NCI-H1417 treated with DMSO at 0.1 percent for 48 hours (cell line): Measurements from ENCODE around the gene PNPLA1.
"Not testable (repeated sequence)": the region's sequence is repeated elsewhere in the genome, so short reads cannot be mapped to it uniquely, and the experiment has no call there.

Experiments used
- DNase-seq: peaks from one replicate; lab custom pipeline; 2025; lab: John Stamatoyannopoulos, UW

Gene PNPLA1

DNA sequence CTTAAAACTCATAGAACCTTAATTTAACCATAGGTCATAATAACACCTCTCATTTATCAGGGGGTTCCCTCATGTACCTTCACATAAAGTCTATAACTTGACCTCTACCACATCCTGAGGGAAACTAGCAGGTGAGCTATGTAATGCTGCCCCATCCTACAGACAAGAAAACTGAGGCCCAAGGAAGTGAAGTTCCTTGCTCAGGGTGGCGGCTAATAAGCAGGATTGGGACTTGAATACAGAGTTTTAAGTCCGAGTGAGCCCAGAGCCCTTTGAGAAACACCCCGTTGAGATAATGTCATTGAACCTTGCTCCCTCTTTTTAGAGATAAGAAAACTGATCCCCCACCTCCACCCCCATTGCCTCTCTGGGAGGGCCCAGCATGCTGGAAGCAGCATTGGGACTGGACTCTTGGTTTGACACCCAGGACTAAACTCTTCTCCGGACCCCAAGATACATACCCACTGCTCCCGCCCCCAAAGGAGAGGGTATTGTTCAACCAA is 66.4 kb downstream of the PNPLA1 start:
- no peak for DNase-seq

DNA sequence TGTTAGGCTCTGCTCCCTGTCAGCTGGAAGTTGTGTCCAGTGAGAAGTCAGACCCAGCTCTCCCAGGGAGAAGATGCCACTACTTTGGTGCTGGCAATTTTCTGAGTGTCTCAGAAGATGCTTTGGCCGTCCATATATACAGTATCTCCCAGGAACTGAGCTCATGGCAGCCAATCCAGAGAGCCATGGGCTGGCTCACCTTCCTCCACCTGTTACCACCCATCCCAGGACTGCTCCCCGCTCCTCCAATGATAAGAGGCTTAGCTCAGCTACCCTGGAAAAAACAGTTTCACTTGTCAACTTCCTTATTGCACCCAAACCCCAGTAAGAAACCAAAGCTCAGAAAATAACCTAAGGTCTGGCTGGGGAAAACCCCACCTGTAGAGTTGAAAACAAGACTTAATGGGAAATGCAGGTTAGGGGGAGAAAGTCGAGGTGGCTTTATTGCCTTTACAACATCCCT is 67.0 kb downstream of the PNPLA1 start, which contains the start of gene BNIP5:
TSS of gene BNIP5 (minus strand) at position 110 of the 463 bp plus-strand sequence. CDS start 6,198 bp downstream, outside the sequence.
- no peak for DNase-seq

DNA sequence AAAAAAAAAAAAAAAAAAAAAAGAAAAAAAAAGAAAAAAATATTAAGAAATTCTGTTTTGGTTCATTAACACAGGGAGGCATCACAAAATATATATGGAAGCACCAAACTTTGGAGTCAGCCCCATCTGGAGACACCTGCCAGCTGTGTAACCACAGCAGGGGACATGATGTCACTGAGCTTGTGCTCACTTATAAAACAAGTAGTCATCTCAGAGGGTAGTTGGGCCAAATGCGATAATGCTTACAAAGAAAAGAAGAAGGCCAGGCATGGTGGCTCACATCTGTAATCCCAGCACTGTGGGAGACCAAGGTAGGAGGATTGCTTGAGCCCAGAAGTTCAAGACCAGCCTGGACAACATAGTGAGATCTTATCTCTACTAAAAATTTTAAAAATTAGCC is 68.0 kb downstream of the PNPLA1 start:
- DNase-seq, result no peak

DNA sequence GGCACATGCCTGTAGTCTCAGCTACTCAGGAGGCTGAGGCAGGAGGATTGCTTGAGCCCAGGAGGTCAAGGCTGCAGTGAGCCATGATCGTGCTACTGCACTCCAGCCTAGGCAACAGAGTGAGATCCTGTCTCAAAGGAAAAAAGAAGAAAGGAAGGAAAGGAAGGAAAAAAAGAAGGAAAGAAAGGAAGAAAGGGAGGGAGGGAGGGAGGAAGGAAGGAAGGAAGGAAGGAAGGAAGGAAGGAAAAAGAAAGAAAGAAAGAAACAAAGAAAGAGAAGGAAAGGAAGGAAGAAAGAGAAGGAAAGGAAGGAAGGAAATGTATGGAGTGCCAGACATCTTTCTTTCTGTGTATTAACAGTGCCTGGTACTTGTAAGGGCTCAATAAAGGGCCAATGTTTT is 68.4 kb downstream of the PNPLA1 start:
- DNase-seq, result not testable (repeated sequence)

DNA sequence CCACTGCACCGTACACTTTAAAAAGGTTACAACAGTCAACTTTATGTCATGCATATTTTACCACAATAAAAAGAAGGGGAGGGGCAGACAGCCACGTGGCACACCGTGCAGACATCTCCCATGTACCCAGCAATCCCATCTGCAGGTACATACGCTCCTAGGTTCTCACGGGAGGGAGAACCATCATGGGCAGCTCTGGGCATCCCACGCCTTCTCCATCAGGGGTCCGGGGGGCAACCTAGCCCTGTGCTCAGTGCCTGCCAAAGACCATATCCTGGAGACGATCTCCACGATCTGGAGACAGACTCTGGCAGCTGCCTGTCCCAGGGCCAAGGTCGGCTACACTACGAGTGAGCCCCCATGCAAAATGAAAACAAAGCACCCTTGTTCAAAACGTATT is 69.3 kb downstream of the PNPLA1 start:
- DNase-seq, result no peak

DNA sequence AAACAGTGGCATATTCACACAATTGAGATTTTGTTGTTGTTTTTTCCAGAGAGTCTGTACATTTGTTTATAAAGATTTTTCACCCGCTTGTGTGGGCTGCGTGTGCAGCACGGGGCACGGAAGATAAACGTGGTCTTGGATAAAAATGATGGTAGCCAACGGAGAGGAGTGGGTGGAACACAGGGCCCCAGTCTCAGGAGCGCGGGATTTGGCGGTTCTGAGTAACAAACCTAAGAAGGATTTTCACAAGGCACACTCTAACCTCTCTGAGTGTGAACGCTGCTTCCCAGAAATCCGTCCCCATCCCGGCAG is 70.4 kb downstream of the PNPLA1 start:
- DNase-seq, result no peak

DNA sequence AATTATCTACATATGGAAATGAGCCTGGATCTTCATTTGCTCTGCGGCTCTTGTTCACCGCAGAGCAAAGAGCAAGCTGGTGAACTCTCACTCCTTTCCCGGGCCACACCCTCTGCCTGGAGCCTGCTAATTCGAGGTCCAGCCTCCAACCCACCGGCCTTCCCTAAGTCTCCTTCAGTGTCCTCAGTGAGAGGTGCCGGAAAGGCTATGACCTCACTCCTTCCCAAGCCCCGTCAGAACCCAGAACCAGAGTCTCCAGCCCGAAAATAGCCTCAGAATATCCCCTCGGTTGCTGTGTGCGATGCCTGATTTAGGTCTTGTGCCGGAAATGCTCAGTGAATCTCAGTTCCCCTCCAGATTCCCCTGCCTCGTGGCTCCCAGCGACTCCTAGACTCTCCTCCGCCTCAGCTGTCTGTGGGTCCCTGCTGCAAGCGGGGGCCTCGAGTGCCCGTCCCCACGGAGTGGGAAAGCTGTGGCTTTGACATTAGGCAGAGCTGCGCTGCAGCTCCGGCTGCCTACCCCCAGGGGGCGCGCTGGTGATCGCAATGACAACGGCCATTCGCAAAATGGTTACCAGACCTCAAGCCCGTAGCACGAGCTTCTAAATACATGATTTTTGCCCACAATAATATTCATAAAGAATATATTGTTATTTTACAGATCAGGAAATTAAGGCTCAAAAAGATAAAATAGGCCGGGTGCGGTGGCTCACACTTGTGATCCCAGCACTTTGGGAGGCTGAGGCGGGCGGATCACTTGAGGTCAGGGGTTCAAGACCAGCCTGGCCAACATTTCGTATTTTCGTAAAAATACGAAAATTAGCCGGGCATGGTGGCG is 71.0 kb downstream of the PNPLA1 start:
- no peak for DNase-seq

DNA sequence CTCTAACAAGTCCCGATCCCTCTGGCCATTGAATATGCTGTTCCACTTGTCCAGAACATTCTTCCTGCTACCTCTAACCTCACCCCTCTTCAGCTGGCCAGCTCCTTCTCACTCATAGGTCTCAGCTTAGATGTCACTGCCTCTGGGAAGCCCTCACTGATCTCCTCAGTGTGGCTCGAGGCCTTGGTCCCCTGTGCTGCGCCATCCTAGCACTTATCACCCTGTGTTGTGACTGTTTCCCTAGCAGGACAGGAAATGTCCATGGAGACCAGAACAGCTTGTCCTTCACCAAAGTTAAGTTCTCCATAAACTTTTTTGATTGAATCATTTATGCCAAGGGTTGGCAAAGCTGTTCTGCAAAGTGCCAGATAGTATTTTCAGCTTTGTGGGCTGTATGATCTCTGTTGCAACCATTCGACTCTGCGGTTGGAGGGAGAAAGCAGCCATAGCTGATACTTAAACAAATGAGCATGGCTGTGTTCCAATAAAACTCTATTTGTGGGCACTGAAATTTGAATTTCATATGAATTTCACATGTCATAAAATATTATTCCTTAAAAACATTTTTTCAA is 73.3 kb downstream of the PNPLA1 start:
- DNase-seq, result no peak

DNA sequence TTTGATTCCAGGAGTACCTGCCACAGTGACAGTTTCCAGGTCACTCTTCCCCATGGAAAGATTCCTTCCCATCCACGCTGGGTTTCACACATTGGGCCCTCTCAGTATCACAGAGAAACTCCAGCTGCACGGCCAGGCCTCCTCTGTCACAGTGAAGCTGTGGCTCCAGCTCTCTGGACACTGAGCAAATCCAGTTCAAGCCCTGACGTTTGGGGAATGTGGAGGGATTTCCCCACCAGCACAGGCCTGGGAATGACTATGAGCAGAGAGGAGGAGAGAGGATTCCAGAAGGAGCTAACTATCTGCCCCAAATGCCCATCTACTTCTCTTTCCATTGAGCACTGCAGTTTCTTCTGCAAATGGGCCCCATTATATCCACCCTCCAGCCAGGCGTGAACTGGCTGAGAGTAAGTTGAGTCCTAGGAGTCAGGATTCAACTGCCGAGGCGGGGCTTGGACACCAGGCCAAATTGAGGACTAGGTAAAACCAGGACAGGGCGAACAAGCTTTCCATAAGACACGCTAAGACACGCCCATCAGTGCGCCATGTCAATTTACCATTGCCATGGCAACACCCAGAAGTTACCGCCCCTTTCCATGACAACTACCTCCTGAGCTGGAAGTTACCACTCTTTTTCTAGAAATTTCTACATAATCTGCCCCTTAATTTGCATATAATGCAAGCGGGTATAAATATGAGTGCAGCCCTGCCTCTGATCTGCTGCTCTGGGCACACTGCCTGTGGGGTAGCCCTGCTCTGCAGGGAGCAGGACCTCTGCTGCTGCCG is 76.0 kb downstream of the PNPLA1 start:
- no peak for DNase-seq

DNA sequence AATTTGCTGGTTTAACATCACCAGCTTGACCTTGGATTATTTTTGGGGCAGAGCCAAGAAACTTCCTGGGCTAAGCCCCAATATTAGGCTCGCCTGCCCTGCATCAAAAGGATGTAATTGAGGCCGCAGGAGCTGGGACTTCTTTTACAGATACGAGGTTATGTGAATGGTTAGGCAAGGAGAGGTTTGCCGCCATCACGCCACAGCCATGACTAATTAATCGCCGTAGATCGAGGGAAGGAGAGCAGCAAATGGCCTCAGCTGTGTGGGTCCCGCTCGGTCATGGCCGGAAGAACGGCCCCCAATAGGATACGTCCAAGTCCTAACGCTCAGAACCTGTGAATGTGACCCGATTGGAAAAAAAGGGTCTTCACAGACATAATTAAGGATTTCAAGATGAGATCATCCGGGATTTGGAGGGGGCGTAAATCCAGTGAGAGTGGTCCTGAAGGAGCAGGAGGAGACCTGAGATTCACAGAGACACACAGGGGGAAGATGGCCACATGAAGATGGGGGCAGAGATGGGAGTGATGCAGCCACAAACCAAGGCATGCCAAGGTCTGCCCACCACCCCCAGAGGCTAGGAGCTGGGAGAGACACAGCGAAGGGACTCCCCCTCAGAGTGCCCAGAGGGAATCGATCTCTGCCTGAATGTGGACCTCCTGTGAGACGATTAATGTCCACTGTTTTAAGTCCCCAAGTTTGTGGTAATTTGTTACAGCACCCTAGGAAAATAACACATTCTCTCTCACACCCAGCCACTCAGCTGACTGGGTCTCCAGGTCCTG is 76.8 kb downstream of the PNPLA1 start:
- no peak for DNase-seq

DNA sequence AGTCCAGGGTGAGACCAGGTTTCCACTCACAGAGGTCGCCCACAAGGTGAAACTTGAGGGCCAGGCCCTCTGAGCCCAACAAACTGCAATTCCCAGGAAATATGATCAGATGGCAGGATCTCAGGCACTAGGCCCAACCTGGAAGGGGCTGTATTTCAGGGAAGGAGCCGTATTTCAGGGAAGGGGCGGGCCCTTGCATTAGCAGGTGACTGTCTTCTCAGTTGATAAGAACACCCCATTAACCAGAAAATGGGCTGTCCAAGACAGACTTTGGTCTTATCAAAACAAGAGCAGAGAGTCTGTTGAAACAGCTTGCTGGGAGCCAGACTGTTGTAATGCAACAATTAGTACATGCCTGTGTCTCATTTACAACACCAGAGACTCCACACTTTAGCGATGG is 77.8 kb downstream of the PNPLA1 start:
- no peak for DNase-seq

DNA sequence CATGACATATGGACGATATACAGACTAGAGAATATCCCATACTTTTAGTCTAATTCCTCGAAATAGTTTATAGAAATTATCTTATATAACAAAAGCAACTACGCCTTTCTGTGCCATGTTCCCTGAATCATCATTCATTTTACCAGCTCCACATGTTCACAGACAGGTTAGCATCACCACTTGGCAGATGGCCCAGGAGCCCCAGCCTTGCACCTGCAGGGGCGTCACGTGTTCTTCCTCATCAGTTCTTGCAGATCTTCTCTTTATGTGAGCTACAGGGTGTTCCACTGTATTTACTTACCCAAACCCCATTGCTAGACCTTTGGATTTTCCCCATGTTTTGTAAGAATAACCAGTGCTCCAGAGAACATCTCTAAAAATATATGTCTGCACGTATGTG is 79.4 kb downstream of the PNPLA1 start:
- DNase-seq, result peak; percentile 17

DNA sequence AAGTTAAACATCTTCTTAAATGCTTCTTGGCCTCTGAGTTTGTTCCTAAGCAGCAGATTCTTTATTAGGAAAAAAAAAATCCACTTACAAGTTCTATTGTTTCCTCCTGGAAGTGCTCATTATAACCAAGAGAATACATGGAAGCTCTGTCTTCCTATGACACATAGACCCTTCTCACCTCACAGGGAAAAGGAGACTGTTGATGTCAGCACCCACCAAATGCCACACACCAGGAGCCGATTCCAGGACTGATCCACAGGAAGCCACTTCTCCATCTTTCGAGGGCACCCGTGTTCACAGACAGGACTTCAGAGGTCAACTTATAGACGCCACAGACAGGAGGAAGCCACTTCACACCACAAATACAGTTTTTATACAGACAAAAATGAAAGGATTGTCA is 80.2 kb downstream of the PNPLA1 start:
- no peak for DNase-seq

DNA sequence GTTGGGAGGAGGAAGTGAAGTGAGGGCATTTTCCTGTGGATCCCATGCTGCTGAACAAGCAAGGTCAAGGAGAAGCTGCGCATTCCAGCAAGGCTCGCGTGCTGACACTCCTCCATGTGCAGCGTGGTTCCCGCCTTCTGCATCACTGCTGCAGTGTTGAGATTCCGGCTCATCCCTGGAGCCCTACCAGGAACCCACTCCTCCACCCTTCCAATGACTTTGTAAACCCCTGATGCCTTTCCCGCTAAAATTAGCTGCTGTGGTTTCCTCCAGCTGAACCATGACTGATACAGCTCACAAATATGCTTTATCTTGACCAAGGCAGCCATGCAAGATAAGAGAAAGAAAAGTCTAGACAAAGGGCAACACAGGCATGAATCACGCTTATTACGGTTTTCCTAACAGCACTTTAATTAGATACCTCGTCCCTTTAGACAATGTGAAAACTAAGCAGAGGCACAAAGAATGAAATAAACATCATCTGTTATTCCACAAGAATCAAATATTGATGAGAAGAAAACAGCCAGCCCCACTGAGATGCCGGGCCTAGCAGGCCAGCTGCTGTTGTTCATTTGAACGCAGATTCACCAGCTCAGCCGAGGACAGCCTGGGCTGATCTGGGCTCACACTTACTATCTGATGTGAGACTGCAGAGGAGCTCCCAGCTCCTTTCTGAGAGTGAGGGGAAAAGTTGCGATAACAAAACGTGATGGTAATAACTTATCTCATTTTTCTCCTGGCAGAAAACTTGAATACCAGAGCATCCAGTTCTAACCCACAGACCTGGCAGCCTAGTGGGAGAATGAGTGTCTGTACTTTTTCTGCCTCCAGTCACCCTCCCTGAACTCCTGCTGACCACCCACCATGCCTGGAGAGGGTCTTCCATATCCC is 81.1 kb downstream of the PNPLA1 start:
- no peak for DNase-seq

DNA sequence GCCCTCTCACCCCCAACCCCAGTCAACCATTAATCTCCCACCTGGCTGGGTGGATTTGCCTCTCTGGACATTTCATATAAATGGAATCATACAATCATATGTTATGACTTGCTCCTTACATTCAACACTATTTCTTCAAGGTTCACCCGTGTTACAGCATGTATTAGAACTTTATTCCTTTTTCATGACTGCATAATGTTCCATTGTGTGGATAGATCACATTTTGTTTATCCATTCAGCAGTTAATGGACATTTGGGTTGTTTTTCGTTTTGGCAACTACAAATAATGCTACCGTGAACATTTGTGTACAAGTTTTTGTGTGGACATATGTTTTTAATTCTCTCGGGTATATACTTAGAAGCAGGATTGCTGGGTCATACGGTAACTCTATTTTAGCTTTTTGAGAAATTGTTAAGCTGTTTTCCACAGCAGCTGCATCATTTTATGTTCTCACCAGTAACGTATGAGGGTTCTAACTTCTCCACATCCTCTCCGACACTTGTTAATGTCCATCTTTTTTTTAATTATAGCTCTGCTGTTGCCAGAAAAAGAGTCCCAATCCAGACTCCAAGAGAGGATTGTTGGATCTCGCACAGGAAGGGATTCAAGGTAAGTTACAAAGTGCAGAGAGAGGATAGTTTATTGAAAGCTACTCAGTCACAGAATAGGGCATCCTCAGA is 82.8 kb downstream of the PNPLA1 start:
- no peak for DNase-seq

DNA sequence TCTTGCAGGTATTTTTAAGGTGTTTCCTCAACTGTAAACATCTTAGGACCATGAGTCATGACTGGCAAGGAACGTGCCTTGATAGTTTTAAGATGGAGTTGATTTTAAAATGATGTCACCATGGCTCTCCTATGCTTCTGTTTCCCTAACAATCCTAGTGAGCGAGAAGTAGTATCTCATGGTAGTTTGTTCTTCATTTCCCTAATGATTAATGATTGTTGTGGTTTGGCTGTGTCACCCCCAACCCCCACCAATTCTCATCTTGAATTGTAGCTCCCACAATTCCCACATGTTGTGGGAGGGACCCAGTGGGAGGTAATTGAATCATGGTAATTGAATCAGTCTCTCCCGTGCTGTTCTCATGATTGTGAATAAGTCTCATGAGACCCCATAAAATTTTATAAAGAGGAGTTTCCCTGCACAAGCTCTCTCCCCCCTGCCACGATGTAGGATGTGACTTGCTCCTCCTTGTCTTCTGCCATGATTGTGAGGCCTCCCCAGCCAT is 83.6 kb downstream of the PNPLA1 start:
- DNase-seq, result no peak

DNA sequence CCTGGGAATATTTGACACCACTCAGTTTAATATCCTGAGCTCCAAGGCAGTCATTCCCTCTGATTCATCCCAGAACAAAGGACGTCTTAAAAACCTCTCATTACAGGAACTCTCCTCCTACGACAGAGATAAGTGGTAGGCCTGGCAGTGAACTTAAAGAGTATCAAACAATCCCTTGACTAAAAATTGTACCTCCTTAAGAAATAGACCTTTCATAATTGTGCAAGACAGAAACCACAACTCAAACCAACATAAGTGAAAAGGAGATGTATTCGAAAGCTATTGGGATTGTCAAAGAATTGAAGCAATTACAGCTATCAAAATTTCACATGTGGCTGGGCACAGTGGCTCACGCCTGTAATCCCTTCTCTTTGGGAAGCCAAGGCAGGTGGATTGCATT is 86.0 kb downstream of the PNPLA1 start:
- no peak for DNase-seq

DNA sequence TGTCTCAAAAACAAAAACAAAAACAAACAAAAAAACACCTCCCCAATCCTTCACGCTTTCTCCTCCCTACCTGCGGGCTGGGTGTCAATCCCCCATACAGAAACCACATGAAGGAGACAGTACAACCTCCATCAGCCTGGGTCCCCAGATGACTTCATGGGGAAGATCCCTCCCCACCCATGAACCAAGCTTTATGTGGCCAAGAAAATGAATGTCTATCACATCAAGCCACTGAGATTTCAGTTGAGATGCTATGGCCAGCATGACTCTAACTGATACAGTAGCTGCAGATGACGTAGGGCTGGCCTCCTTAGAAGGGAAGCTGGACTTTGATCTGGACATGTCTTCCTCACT is 88.0 kb downstream of the PNPLA1 start:
- DNase-seq, result no peak
